Head of caudate nucleus (tissue), 42 donors: Measurements from ENCODE around the gene ZNF33B.

Experiments
- DNase-seq, 42 donors: peaks; one replicate each; pipeline versions ENCODE4 v3.0.0 to v3.0.0-alpha.2; 2020 to 2021; ENCODE audit warnings: mixed read lengths in 7 of 42
- intact Hi-C: fragments of 100-400 bp; cut with DNase I; formaldehyde crosslinking; loops from one replicate; pipeline ENCODE4 v1.15.0; 2022

Gene ZNF33B

DNA sequence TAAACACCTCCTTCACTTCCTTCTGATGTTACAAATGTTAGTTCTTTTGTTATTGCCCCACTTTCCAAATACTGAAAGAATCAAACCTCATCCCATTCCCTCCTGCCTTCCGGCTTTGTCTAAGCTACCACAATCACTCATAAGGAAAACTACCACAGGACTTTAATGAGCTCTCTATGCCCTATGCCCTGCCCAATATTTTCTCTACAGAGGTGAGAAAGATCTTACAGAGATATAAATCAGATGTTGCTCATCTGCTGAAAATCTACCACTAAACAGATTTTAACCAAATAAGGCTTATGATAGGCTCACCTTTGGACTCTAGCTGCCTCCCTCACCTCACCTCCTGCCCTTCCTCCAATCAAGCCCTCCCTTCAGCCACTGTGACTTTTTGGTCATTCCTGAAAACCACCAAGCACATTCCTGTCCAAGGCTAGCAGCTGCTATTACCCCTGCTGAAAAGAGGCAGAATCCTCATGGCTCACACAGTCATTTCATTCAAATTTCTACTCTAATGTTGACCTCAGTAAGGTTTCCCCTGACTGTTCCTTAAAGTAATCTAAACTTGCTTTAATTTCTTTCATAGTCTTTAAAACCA lies 7.7 kb downstream of the ZNF33B start:
- intact Hi-C loops, result no loop called here
- no peak for DNase-seq

DNA sequence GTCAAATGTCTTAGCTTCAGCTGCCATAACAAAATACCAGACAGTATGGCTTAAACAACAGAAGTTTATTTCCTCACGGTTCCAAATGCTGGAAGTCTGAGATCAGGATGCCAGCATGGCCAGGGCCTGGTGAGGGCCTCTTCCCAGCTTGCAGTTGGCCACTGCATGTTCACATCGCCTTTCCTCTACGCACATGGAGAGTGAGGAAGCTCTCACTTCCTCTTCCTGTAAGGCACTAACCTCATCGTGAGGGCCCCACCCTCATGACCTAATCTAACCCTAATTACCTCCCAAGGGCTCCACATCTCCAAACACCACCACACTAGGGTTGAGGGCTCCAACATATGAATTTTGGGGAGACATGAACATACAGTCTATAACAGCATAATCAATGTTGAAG lies 14.4 kb downstream of the ZNF33B start:
- intact Hi-C loops, result no loop called here
- no peak for DNase-seq

DNA sequence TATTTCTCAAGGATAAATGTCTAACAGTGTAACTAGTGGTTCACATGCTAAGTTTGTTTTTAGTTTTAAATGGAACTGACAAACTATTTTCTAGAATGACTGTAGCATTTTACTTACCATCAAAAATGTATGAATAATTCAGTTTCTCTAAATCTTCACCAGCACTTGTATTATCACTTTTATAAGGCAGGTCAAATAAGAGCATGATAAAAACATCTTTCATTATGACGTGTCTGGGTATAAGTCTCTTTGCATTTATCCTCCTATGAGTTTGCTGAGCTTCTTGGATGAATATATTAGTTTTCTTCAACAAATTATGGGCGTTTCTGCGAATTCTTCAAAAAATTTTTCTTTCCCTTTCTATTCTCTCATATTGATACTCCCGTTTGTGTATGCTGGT lies 19.9 kb downstream of the ZNF33B start:
- intact Hi-C loops, result no loop called here
- no peak for DNase-seq

DNA sequence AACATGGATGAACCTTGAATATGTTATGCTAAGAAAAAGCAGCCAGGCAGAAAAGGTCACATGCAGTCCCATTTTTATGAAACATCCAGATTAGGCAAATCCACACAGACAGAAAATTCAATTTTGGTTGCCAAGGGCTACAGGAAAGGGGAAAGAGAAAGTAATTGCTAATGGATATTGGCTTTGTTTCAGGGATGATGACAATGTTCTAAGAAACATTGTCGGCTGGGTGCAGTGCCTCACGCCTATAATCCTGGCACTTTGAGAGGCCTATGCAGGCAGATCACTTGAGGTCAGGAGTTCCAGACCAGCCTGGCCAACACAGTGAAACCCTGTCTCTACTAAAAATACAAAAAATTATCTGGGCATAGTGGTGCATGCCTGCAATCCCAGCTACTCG lies 23.0 kb downstream of the ZNF33B start:
- DNase-seq, result no peak
- intact Hi-C loops, result no loop called here

DNA sequence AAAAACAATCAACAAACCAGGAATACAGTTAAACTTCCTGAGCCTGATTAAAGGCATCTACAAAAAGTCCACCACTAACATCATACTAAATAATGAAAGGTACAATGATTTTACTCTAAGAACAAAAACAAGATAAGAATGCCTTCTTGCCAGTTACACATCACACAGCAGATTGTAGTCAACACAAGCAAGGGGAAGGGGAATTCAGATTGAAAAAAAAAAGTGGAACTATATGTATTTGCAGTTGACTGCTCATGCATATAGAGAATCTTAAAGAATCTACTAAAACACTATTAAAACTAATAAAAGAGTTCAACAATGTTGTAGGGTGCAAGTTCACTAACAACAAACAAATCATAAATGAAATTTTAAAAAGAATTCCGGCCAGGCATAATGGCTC lies 28.5 kb downstream of the ZNF33B start:
- DNase-seq, result no peak

DNA sequence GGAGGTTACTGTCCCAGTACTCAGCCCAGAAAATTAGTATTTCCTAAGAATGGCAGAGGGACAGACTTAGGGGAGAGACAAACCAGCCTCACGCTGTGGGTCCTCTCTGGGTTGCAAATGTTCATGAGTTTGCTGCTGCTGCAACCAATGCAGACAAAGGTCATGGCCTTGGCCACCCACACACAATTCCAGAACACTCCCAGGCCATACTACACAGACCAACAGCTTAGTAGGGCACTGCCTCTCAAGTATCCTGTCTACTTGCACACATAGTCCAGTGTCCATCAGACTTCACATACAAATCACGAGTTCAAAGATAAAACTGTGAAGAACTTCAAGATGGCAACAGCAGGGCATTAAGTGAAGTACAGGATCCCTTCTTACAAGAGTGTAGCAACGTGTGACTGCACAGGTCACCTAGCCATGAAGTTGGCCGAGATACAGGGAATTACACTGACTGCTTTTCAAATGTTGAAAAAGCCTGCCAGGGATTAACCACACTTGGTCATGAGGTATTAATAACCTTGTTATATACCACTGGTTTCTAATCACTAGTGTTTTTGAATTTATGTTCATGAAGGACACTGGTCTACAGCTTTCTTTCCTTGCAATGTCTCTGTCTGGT lies 40.0 kb downstream of the ZNF33B start:
- intact Hi-C loops, result no loop called here
- DNase-seq, result no peak

More for the DNA sequence above, 28.5 kb downstream of the ZNF33B start:
- intact Hi-C loops, result no loop called here

DNA sequence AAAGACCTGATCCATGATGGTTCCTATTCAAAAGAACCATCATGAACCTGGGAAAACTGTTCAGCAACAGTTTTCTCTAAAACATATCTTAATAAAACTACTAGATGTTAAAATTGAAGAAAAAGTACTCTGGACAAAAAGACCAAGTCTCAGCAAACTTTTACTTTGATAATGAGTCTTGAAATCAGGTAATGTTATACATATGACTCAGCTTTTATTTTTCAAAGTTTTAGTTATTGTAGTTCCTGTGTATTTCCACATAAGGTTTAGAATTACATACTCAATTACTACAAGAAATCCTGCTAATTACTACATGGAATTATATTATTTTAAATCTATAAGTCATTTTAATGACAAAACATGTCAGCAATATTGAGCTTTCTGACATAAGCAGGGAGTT lies 42.2 kb downstream of the ZNF33B start:
- DNase-seq, result no peak
- intact Hi-C loops, result no loop called here

DNA sequence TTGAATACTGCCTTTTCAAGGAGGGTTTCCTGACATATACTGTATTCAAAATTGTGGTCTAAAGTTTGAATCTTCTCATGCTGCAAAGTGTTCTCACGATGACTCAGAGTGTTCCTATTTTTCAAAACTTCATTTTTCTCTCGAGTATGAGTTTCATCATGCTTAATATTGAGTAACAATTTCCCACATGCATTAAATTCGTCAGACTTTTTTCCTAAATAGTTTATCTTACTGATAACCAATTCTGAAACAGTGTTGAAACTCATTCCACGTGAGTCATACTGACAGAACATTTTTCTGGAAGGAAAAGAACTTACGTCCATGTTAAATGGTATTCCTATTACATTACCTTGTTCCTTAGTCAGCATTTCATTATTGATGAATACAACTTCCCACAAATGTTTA lies 44.1 kb downstream of the ZNF33B start:
- intact Hi-C loops, result no loop called here
- no peak for DNase-seq

DNA sequence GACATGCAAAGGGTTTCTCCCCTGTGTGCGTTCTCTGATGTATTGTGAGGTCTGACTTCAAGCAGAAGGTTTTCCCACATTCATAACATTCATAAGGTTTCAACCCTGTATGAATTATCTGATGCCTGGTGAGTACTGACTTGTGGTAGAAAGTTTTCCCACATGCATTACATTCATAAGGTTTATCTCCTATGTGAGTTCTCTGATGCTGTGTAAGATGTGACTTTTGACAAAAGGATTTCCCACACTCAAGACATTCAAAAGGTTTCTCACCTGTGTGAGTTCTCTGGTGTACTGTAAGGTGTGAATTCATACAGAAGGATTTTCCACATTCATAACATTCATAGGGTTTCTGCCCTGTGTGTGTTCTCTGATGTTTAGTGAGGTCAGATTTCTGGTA lies 45.1 kb downstream of the ZNF33B start:
- no peak for DNase-seq
- intact Hi-C loops, result no loop called here

DNA sequence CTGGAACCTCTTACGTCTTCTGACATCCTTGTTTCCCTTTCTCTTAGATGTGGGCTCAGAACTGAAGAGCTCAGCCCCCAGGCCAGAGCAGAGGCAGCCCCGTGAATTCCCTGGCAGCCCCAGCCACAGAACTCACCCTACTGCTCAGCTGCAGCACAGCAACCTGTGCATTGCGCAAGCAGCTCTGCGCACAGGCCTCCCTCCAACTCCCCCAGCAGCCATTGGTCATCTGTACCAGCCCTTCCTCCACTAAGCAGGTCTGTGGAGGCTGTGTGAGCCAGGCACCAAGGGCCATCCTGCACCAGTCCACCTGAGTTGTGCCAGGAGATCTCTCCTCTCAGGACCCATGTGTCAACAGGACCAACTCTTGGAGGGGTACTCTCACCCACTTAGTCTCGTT lies 54.5 kb downstream of the ZNF33B start:
- intact Hi-C loops, result no loop called here
- no peak for DNase-seq

DNA sequence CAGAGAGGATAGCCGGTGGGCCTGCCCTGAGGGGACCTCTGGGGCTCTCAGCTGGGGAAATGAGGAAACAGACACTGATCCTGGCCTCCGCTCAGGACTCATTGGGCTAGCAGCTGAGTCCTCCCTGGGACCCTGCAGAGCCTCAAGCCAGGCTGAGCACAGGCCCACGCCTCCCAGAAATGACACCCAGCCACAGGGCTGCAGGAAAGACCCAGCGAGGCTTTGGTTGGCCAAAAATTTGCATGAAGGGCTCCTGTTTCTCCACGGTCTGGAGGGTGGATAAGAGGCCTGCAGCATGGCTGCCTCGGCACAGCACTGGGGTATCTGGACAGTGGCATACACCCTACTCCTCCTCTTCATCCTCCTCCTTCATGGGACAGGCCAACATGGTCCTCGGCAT lies 60.4 kb downstream of the ZNF33B start:
- DNase-seq, result no peak
- intact Hi-C loops, result no loop called here

DNA sequence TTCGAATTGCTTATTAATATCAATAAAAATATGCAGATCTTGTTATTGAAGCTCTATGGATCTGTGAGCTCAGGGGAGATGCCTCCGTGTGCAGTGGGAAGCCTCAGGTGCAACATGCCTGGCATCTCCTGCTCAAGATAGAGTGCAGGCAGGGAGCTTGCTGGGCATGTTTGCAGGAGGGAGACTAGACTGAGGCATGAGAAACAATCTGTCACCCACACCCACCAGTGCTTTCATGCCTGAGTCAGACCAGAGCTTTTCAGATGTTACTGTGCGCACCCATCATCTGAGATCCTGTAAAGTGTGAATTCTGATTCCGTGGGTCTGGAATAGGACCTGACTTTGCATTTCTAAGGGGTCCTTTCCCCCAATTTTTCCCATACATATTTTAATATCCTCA lies 62.0 kb downstream of the ZNF33B start:
- DNase-seq, result peak in 15 of 42 donors; percentile 13 to 66 (median 24)
- intact Hi-C loops, result no loop called here

DNA sequence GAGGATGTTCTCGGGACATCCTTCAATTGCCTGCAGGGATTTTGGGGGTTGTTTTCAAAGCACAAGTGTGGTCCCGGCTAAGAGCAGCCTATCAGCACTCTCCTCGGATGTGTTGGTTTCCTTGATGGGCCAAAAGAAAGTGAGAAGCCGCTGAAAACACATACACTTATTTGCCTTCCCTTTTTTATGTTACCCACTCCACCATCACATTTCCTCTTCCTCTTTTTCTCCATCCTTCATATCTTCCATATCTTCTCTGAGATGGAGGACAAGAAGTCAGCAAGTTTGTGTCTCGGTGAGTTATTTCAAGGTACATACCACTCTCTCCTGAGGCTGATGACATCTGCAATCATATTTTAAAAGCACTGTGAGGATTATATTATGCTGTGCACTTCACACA lies 64.0 kb downstream of the ZNF33B start:
- no peak for DNase-seq
- intact Hi-C loops, result no loop called here

DNA sequence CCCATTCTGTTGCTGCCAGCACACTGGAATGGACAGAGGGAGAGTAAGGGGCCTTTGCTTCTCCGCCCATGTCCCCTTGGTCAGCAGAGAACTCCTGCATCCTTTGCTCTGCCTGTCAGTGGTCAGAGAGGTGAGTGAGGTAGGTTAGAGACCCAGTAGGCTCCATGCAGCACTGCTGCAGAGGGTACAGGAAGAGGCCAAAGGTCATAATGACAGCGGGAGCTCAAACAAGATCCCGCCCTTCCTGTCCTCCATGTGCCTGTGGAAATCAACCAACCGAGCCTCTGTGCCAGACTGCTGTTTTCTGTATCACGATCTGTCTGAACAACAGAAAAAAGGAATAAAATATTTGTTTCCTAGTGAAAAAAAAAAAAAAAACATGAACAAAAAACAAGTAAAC lies 81.4 kb downstream of the ZNF33B start:
- no peak for DNase-seq
- intact Hi-C loops, result no loop called here

DNA sequence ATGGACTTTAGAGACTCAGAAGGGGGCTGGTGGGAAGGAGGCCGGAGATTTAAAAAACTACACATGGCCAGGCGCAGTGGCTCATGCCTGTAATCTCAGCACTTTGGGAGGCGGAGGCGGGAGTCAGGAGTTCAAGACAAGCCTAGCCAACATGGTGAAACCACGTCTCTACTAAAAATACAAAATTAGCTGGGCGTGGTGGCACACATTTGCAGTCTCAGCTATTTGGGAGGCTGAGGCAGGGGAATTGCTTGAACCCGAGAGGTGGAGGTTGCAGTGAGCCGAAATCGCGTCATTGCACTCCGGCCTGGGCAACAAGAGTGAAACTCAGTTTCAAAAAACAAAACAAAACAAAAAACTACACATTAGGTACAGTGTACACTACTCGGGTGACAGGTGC lies 84.8 kb downstream of the ZNF33B start:
- peak in 8 of 42 donors; percentile 3 to 44 (median 11) for DNase-seq
- intact Hi-C loops, result loop anchor here (5.0 kb wide), 2 partner anchors 84 to 229 kb away; partner anchors contain the start of genes BMS1 and ZNF33B

DNA sequence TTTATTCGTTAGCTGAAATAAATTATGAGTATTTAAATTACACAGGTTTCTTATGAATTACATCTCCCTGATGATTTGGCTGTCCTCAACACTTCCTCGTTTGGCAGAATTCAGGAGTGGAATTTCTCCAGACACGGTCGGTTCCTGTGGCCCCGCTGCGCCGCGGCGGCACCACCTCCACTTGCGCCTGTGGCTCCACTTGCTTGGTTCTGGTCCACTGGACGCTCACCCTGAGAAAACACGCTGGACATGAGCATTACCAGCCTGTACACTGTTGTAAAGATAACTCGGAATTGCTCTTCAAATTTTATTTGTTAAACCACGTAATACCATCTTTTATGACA lies 85.3 kb downstream of the ZNF33B start:
- DNase-seq, result peak in 2 of 42 donors; percentile 29 to 60
- intact Hi-C loops, result loop anchor here (5.0 kb wide), 2 partner anchors 84 to 229 kb away; partner anchors contain the start of genes BMS1 and ZNF33B

DNA sequence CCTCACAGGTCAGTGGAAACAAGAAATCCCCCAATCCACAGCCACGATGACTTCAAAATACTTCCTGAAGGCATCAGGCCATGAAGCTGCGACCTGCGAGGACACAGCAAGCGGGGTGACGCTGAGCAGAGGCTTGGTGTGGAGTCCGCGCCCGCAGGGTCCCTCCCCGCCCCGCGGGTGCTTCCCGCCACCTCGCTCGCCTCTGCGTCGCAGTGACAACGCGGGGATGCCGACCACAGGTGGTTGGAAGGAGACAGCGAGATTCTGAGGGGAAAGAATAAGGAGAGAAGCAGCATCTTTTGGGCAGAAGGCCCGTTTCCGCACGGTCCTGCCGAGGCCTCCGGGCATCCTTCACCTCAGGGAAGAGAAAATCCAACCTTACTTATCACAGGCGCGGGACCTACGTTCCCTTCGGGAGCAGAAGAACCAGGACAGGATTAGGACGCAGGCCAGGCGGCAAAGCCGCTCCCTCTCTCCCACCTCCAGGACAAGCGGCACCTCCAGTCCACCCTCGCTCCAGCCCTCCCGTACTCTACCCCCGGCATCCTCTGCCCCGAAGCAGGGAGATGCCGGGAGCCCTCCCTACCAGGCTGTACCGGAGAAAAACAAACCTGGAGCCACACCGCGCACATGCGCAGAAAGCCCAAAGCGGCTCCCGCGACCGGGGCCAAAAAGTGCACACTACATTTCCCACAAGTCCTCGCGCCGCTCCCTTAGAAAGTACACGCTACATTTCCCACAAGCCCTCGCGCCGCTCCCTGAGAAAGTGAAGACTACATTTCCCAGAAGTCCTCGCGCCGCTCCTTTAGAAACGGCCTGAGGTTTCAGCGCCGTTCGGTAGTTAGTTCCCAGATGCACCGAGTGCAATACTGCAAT lies 85.9 kb downstream of the ZNF33B start:
- intact Hi-C loops, result loop anchor here (5.0 kb wide), 2 partner anchors 85 to 230 kb away; partner anchors contain the start of genes BMS1 and ZNF33B
- DNase-seq, result peak; percentile 91 to 99 (median 96)

DNA sequence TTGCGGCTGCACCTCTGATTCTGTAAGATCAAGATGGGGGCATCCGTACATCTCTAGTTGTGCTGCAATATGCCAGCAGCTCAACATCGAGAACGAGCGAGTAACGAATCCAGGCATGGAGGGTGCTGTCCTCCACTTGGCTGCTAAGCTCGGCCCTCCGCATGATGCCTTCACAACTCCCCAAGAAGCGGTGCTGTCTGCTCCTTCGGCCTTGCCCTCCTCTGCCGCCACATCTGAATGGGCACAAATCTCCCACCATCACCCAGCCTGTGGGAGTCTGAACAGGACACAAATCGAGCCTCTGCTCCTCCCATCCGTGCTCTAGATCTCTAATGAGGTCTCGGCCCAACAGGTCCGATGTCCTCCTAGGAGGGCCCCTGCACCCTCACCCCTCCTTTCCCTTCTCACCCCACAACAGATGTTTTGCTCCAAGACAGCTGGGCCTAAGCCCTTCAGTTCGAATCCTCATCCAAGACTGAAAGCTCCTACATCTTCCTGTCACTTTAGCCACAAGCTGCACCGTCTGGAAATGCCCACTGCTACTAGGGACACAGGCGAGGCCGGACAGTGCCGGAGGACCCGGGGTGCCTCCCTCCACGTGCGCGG lies 86.7 kb downstream of the ZNF33B start:
- intact Hi-C loops, result loop anchor here (5.0 kb wide), 2 partner anchors 86 to 231 kb away; partner anchors contain the start of genes BMS1 and ZNF33B
- peak in 4 of 42 donors; percentile 8 to 33 (median 26) for DNase-seq

DNA sequence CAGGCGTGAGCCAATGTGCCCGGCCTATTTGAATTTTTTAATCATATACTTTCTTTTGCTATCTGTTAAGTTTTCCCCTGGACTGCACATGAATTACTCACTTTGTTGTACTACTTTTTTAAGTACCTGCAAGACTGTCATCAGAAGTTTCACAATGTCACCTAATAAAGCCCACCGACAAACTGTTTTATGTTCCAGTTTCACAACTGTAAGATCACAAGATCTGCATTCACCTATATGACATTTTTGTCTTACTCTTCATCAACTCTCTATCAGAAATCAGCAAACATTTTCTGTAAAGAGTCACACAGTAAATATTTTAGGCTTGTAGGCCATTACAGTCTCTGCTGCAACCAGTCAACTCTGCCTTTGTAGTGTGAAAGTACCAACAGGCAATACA lies 88.5 kb downstream of the ZNF33B start:
- no peak for DNase-seq
- intact Hi-C loops, result loop anchor here (5.0 kb wide), 2 partner anchors 87 to 232 kb away; partner anchors contain the start of genes BMS1 and ZNF33B

DNA sequence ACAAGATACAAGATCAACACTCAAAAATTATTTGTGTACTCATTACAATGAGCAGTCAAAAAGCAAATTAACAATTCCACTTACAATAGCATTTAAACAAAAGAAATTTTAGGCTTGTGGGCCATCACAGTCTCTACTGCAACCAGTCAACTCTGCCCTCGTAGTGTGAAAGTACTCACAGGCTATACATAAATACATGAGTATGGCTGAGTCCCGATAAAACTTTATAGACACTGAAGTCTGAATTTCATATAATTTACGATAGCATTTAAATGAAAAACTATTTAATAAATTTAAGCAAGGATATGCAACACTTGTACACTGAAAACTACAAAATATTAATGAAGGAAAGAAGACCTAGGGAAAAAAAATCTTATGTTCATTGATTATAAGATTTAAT lies 90.1 kb downstream of the ZNF33B start:
- no peak for DNase-seq
- intact Hi-C loops, result no loop called here
